Measurements from ENCODE around the gene GOLGA6A.
"Not testable (repeated sequence)": the region's sequence is repeated elsewhere in the genome, so short reads cannot be mapped to it uniquely, and the experiment has no call there.

Gene GOLGA6A

GRCh38 chr15:74053517-74053916 lies 28.8 kb downstream of the GOLGA6A start:
- no peak for DNase-seq (ENCODE audit: low spot score)

- not testable (repeated sequence) for DNase-seq (ENCODE audit: low spot score)
Measured at GRCh38 chr15:74052271-74053260, 29.8 kb downstream of the GOLGA6A start.

GRCh38 chr15:74050556-74051234 lies 31.7 kb downstream of the GOLGA6A start:
- DNase-seq (ENCODE audit: low spot score): no peak

GRCh38 chr15:74050127-74050526 lies 32.2 kb downstream of the GOLGA6A start:
- DNase-seq (ENCODE audit: low spot score): no peak

- no peak for DNase-seq (ENCODE audit: low spot score)
Measured at GRCh38 chr15:74046275-74046674, 36.1 kb downstream of the GOLGA6A start.

- DNase-seq (ENCODE audit: low spot score): no peak
Measured at GRCh38 chr15:74045636-74046274, 36.6 kb downstream of the GOLGA6A start.

GRCh38 chr15:74045184-74045583 lies 37.2 kb downstream of the GOLGA6A start:
- DNase-seq (ENCODE audit: low spot score): no peak

- DNase-seq (ENCODE audit: low spot score): no peak
Measured at GRCh38 chr15:74044267-74045110, 37.9 kb downstream of the GOLGA6A start.

GRCh38 chr15:74043425-74044266 lies 38.7 kb downstream of the GOLGA6A start:
- DNase-seq (ENCODE audit: low spot score): no peak

- DNase-seq (ENCODE audit: low spot score): no peak
Measured at GRCh38 chr15:74042603-74043424, 39.5 kb downstream of the GOLGA6A start.

- no peak for DNase-seq (ENCODE audit: low spot score)
Measured at GRCh38 chr15:74041777-74042435, 40.4 kb downstream of the GOLGA6A start.

GRCh38 chr15:74041311-74041756 lies 41.0 kb downstream of the GOLGA6A start:
- DNase-seq (ENCODE audit: low spot score): no peak

GRCh38 chr15:74040109-74040850 lies 42.1 kb downstream of the GOLGA6A start:
- DNase-seq (ENCODE audit: low spot score): no peak

- DNase-seq (ENCODE audit: low spot score): no peak
Measured at GRCh38 chr15:74039656-74040010, 42.7 kb downstream of the GOLGA6A start.

- DNase-seq (ENCODE audit: low spot score): no peak
Measured at GRCh38 chr15:74038707-74039655, 43.4 kb downstream of the GOLGA6A start.

GRCh38 chr15:74037171-74038117 lies 44.9 kb downstream of the GOLGA6A start:
- no peak for DNase-seq (ENCODE audit: low spot score)

All from HuH-7 (cell line).